ENCODE data around the gene MAP2K1. TPM values are rescaled to one million over a fixed set of nuclear protein-coding genes. Genes with fewer than 3 reads are reported as not detected.

The MAP2K1 gene
- total and polyA plus RNA-seq, 11 donors: 15.8 to 164 (median 39.3) TPM

DNA sequence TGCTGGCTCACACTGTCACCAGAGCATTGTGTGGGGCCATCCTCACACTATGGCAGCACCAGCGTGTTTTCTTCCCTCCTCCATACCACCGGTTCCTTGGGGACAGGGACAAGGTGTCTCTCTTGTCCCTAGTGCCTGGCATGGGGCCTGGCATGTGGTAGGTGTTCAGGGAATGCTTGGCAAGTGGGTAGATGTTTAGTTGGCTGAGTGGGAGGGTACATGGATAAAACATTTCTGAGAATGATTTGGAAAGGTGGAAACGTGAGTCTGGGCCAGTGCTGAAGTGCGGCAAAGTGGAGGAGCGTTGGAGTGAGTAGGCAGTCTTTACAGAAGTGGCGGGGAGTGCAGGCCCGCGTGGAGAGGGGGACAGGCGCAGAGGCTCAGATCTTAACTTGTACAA lies 95.8 kb downstream of the MAP2K1 start:
- Histone ChIP-seq H3K9me3 (no peaks in the 10 kb centered on the region), H3K4me3 (no peak overlapping the region), H3K4me1 (peaks cover 0 to 7% (median 0%) of the 10 kb centered on the region in 12 donors), H3K27me3 (no peaks in the 10 kb centered on the region), H3K27ac (peak overlapping the region in 1 of 12 donors; percentile 52), H3K36me3 (peaks cover 0 to 52% (median 31%) of the 10 kb centered on the region in 9 donors)
- peak in 1 of 5 donors; percentile 58 for DNase-seq
- ATAC-seq: peak in 3 of 4 donors; percentile 26 to 68 (median 36)
- 69 to 82% (median 73%) methylated on average over 9 of the region's 9 CpGs for WGBS, 4 donors
- TF ChIP-seq POLR2A (IDR thresholded peaks at IDR 0.05): no peak
- TF ChIP-seq, protein P1, sequence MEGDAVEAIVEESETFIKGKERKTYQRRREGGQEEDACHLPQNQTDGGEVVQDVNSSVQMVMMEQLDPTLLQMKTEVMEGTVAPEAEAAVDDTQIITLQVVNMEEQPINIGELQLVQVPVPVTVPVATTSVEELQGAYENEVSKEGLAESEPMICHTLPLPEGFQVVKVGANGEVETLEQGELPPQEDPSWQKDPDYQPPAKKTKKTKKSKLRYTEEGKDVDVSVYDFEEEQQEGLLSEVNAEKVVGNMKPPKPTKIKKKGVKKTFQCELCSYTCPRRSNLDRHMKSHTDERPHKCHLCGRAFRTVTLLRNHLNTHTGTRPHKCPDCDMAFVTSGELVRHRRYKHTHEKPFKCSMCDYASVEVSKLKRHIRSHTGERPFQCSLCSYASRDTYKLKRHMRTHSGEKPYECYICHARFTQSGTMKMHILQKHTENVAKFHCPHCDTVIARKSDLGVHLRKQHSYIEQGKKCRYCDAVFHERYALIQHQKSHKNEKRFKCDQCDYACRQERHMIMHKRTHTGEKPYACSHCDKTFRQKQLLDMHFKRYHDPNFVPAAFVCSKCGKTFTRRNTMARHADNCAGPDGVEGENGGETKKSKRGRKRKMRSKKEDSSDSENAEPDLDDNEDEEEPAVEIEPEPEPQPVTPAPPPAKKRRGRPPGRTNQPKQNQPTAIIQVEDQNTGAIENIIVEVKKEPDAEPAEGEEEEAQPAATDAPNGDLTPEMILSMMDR (IDR thresholded peaks at IDR 0.05): no peak
- intact Hi-C loops (cut with DNase I): no loop called here

GRCh38 chr15:66483131-66483566 lies 96.4 kb downstream of the MAP2K1 start:
- Histone ChIP-seq H3K9me3 (no peaks in the 10 kb centered on the region), H3K4me3 (no peak overlapping the region), H3K27me3 (no peaks in the 10 kb centered on the region), H3K4me1 (peaks cover 0 to 7% (median 0%) of the 10 kb centered on the region in 12 donors), H3K36me3 (peaks cover 0 to 58% (median 37%) of the 10 kb centered on the region in 9 donors), H3K27ac (peak overlapping the region in 1 of 12 donors; percentile 52)
- ATAC-seq (peak in 2 of 4 donors; percentile 41 to 70), DNase-seq (peak in 1 of 5 donors; percentile 52)
- intact Hi-C loops (cut with DNase I): no loop called here
- WGBS, 4 donors: 84 to 88% (median 85%) methylated on average over 3 of the region's 3 CpGs
- no peak for TF ChIP-seq POLR2A (IDR thresholded peaks at IDR 0.05)
- TF ChIP-seq, protein P1 (IDR thresholded peaks at IDR 0.05): no peak

GRCh38 chr15:66484539-66485112 lies 97.9 kb downstream of the MAP2K1 start:
- intact Hi-C loops (cut with DNase I): no loop called here
- ATAC-seq: no peak
- WGBS, 4 donors: 96 to 99% (median 97%) methylated on average over 5 of the region's 5 CpGs

DNA sequence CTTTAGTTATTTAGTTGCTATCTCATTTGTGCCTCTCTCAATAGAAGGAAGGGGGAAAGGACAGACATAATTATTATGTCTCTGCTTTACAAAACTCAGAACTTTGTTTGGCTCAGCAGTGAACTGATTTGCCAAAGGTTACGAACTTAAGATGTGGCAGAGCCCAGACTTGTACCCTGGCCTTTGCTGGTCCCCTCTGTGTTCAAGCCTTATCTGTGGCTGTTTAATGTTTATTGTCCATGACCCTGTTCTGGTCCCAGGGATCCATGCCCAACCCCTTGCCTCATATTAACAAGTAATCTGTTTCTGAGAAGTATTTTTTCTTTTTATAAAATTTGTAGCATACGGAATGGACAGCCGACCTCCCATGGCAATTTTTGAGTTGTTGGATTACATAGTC lies 100.2 kb downstream of the MAP2K1 start:
- intact Hi-C loops (cut with DNase I): no loop called here
- H3K27me3 ChIP-seq: no peaks in the 10 kb centered on the region
- 91 to 97% (median 95%) methylated on average over 3 of the region's 3 CpGs for WGBS, 4 donors

More at GRCh38 chr15:66484539-66485112, 97.9 kb downstream of the MAP2K1 start:
- no peak for DNase-seq
- Histone ChIP-seq H3K27ac (no peak overlapping the region), H3K36me3 (peaks cover 0 to 73% (median 52%) of the 10 kb centered on the region in 9 donors), H3K27me3 (no peaks in the 10 kb centered on the region), H3K9me3 (no peaks in the 10 kb centered on the region), H3K4me3 (no peak overlapping the region), H3K4me1 (peaks cover 0 to 7% (median 0%) of the 10 kb centered on the region in 12 donors)
- no peak for TF ChIP-seq POLR2A (IDR thresholded peaks at IDR 0.05)
- TF ChIP-seq, protein P1 (IDR thresholded peaks at IDR 0.05): no peak

More for the DNA sequence above, 100.2 kb downstream of the MAP2K1 start:
- TF ChIP-seq, protein P1 (IDR thresholded peaks at IDR 0.05): no peak
- no peak for TF ChIP-seq POLR2A (IDR thresholded peaks at IDR 0.05)
- Histone ChIP-seq H3K4me3 (no peak overlapping the region), H3K36me3 (peaks cover 0 to 87% (median 72%) of the 10 kb centered on the region in 9 donors), H3K4me1 (peaks cover 0 to 14% (median 0%) of the 10 kb centered on the region in 12 donors), H3K9me3 (no peaks in the 10 kb centered on the region), H3K27ac (no peak overlapping the region)
- no peak for DNase-seq
- ATAC-seq: no peak
